ENCODE data around the gene CR1L.
A peak's percentile ranks its signal among the peaks of the same experiment; 100 is the strongest.

CR1L gene

DNA sequence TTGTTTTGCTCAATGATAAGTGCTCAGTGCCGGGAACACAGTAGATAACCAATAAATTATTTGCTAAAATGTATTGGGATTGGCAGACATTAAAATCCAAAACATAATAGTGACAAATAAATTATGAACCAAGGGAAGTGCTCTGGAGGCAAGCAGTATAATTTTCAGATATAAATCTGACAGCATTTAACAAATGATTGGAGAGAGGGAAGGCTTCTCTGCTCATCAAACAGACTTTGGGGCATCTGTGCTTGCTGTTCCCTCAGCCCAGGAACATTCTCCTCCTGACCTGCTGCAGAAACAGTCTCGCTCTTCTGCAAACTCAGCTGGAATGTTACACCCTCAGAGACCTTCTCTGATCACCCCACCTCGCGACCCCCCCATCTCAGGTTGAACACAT is 109.1 kb downstream of the CR1L start:
- Histone ChIP-seq H3K4me1 (ENCODE audit: insufficient read depth, low read length, severe bottlenecking) (peaks cover 48% of the 10 kb centered on the region), H3K36me3 (ENCODE audit: insufficient read depth, low read length) (peaks cover 23% of the 10 kb centered on the region), H3K9ac (ENCODE audit: low read length) (no peak overlapping the region; the same call in 1 of the 2 replicates), H3F3A (ENCODE audit: insufficient read depth, low read length) (no peaks in the 10 kb centered on the region), H3K4me2 (ENCODE audit: low read length) (peak overlapping the region; percentile 78; the same call in 1 of the 2 replicates), H3K27ac (ENCODE audit: low read depth, low read length, poor library complexity, severe bottlenecking) (no peak overlapping the region), H3K4me3 (ENCODE audit: low read depth, low read length, poor library complexity, severe bottlenecking) (peak overlapping the region; percentile 72), H2AFZ (ENCODE audit: low read length) (no peak overlapping the region), H4K20me1 (ENCODE audit: insufficient read depth, low read length) (no peaks in the 10 kb centered on the region), H3K9me2 (ENCODE audit: low read depth, low read length) (no peaks in the 10 kb centered on the region), H3K9me3 (ENCODE audit: low read length) (no peaks in the 10 kb centered on the region), H3K27me3 (ENCODE audit: insufficient read depth, low read length) (no peaks in the 10 kb centered on the region), H3K79me2 (ENCODE audit: insufficient read depth, low read length) (peaks cover 39% of the 10 kb centered on the region)
- no peak for TF ChIP-seq EZH2 (IDR thresholded peaks at IDR 0.05; ENCODE audit: borderline replicate concordance, low read length)
- TF ChIP-seq, protein P1, sequence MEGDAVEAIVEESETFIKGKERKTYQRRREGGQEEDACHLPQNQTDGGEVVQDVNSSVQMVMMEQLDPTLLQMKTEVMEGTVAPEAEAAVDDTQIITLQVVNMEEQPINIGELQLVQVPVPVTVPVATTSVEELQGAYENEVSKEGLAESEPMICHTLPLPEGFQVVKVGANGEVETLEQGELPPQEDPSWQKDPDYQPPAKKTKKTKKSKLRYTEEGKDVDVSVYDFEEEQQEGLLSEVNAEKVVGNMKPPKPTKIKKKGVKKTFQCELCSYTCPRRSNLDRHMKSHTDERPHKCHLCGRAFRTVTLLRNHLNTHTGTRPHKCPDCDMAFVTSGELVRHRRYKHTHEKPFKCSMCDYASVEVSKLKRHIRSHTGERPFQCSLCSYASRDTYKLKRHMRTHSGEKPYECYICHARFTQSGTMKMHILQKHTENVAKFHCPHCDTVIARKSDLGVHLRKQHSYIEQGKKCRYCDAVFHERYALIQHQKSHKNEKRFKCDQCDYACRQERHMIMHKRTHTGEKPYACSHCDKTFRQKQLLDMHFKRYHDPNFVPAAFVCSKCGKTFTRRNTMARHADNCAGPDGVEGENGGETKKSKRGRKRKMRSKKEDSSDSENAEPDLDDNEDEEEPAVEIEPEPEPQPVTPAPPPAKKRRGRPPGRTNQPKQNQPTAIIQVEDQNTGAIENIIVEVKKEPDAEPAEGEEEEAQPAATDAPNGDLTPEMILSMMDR (IDR thresholded peaks at IDR 0.05; ENCODE audit: low read length) = no peak

DNA sequence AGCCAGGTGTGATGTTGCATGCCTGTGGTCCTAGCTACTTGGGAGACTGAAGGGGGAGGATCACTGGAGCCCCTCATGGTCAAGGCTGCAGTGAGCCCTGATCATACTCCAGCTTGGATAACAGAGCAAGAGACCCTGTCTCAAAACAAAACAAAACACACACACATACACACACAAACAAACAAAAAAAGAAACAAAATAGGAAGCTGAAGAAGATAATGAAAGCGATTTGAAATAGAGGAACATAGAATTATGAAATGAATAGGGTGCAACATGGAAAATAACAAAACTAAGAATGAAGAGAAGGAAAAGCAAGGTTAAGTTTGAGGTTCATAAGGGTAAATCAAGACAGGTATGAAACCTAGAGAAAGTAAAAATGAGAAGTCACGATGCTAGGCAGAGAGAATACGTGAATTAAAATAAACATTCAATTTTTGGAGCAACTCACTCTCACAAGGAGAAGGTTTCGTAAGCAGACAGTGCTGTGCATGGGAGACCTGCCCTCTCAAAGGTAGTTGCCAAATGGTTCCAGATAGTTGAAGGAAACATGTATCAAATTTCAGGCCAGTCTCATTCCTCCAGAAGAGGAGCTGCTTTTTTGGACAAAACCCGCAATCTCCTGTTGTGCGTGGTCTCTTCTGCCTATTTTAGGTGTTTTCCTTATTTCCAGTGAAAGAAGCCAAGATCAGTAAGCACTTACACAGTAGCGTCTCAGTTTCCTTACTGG is 110.2 kb downstream of the CR1L start:
- peaks cover 34% of the 10 kb centered on the region for H3K36me3 ChIP-seq (ENCODE audit: insufficient read depth, low read length)
- no peaks in the 10 kb centered on the region for H4K20me1 ChIP-seq (ENCODE audit: insufficient read depth, low read length)
- H3K9ac ChIP-seq (ENCODE audit: low read length) = no peak overlapping the region
- peaks cover 39% of the 10 kb centered on the region for H3K79me2 ChIP-seq (ENCODE audit: insufficient read depth, low read length)
- H3K27ac ChIP-seq (ENCODE audit: low read depth, low read length, poor library complexity, severe bottlenecking) = no peak overlapping the region
- H3K9me3 ChIP-seq (ENCODE audit: low read length) = no peaks in the 10 kb centered on the region
- TF ChIP-seq EZH2 (IDR thresholded peaks at IDR 0.05; ENCODE audit: borderline replicate concordance, low read length) = no peak
- TF ChIP-seq, protein P1 (IDR thresholded peaks at IDR 0.05; ENCODE audit: low read length) = no peak
- no peaks in the 10 kb centered on the region for H3F3A ChIP-seq (ENCODE audit: insufficient read depth, low read length)
- no peaks in the 10 kb centered on the region for H3K9me2 ChIP-seq (ENCODE audit: low read depth, low read length)
- H2AFZ ChIP-seq (ENCODE audit: low read length) = no peak overlapping the region
- H3K4me2 ChIP-seq (ENCODE audit: low read length) = no peak overlapping the region; the same call in 1 of the 2 replicates
- no peaks in the 10 kb centered on the region for H3K27me3 ChIP-seq (ENCODE audit: insufficient read depth, low read length)
- no peak overlapping the region for H3K4me3 ChIP-seq (ENCODE audit: low read depth, low read length, poor library complexity, severe bottlenecking)
- peaks cover 37% of the 10 kb centered on the region for H3K4me1 ChIP-seq (ENCODE audit: insufficient read depth, low read length, severe bottlenecking)

DNA sequence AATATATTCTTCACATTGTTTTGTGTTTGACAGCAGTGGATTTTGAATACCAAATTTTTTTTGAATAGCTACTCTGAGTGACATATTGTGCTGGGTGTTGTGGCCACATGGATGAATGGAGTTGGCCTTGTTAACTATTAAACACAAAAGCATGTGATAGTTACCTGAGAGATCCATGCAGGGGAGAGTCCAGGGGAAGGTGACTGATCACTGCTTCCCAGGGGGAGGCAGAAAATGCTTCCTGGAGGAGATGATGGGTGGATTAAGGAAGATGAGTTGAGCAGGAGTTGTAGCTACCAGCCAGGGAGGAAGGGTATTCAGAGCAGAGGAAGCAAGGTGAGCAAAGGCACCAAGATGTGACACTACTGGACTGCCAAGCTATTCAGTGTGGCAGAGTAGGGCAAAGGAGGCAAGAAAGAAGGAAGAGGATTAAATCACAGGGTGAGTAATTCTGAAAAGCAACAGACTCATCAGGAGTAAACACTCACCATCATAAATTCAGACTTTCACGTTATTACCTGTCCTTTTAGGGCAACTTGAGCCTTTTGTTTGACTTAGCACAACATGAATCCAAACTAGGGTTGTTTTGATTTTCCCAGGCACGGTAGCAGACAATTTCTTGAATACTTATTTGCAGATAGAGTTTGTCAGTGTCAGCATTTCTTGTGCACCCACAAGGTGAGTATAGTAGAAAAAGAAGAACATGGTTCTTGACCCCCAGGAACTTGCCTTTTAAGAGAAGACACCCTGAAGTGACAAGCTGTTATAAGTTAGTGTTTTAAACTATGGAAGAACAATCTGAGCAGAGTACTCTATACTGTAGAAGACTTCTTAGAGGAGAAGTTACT is 111.1 kb downstream of the CR1L start:
- peaks cover 42% of the 10 kb centered on the region for H3K36me3 ChIP-seq (ENCODE audit: insufficient read depth, low read length)
- no peaks in the 10 kb centered on the region for H3K9me2 ChIP-seq (ENCODE audit: low read depth, low read length)
- H3K4me3 ChIP-seq (ENCODE audit: low read depth, low read length, poor library complexity, severe bottlenecking) = no peak overlapping the region
- no peak overlapping the region for H3K27ac ChIP-seq (ENCODE audit: low read depth, low read length, poor library complexity, severe bottlenecking)
- TF ChIP-seq, protein P1 (IDR thresholded peaks at IDR 0.05; ENCODE audit: low read length) = no peak
- no peak for TF ChIP-seq EZH2 (IDR thresholded peaks at IDR 0.05; ENCODE audit: borderline replicate concordance, low read length)
- H3K4me2 ChIP-seq (ENCODE audit: low read length) = no peak overlapping the region
- H2AFZ ChIP-seq (ENCODE audit: low read length) = no peak overlapping the region
- H3K79me2 ChIP-seq (ENCODE audit: insufficient read depth, low read length) = peaks cover 39% of the 10 kb centered on the region
- H3K9ac ChIP-seq (ENCODE audit: low read length) = no peak overlapping the region
- H3F3A ChIP-seq (ENCODE audit: insufficient read depth, low read length) = no peaks in the 10 kb centered on the region
- no peaks in the 10 kb centered on the region for H3K9me3 ChIP-seq (ENCODE audit: low read length)
- no peaks in the 10 kb centered on the region for H3K27me3 ChIP-seq (ENCODE audit: insufficient read depth, low read length)
- H3K4me1 ChIP-seq (ENCODE audit: insufficient read depth, low read length, severe bottlenecking) = peaks cover 28% of the 10 kb centered on the region
- H4K20me1 ChIP-seq (ENCODE audit: insufficient read depth, low read length) = no peaks in the 10 kb centered on the region
